Smooth muscle cell (in vitro differentiated cells): ENCODE measurements around the gene CEP112. TPM values are rescaled to one million over a fixed set of nuclear protein-coding genes. Genes with fewer than 3 reads are reported as not detected.

Experiments
- DNase-seq: peaks from one replicate; lab custom pipeline; 2025; ENCODE audit not compliant: unreplicated experiment; lab: John Stamatoyannopoulos, UW
- H2AFZ ChIP-seq: fragments of 200-600 bp; sonication (generic); 2 replicates; pipeline ENCODE4 v1.6.0; 2016; ENCODE audit warnings: antibody characterized with exemption, low read depth, mild to moderate bottlenecking
- H3F3A ChIP-seq: fragments of 200-600 bp; sonication (generic); 2 replicates; pipeline ENCODE4 v1.6.0; 2017; ENCODE audit warnings: antibody characterized with exemption, low read depth
- H3K27ac ChIP-seq: fragments of 200-600 bp; sonication (generic); 2 replicates; pipeline ENCODE4 v1.5.1; 2016; ENCODE audit warnings: low read depth, mild to moderate bottlenecking
- H3K27me3 ChIP-seq: fragments of 200-600 bp; sonication (generic); 2 replicates; pipeline ENCODE4 v1.6.1; 2016; ENCODE audit warnings: low read depth, mild to moderate bottlenecking
- H3K36me3 ChIP-seq: fragments of 200-600 bp; sonication (generic); 2 replicates; pipeline ENCODE4 v1.5.1; 2016; ENCODE audit warnings: low read depth
- H3K4me1 ChIP-seq: fragments of 200-600 bp; sonication (generic); 2 replicates; pipeline ENCODE4 v1.5.1; 2016; ENCODE audit warnings: low read depth
- H3K4me2 ChIP-seq: fragments of 200-600 bp; sonication (generic); 2 replicates; pipeline ENCODE4 v1.6.0; 2016; ENCODE audit warnings: mild to moderate bottlenecking
- H3K4me3 ChIP-seq: fragments of 200-600 bp; sonication (generic); 2 replicates; pipeline ENCODE4 v1.5.1; 2016; ENCODE audit warnings: mild to moderate bottlenecking
- H3K79me2 ChIP-seq: fragments of 200-600 bp; sonication (generic); 2 replicates; pipeline ENCODE4 v1.6.0; 2016; ENCODE audit warnings: low read depth, mild to moderate bottlenecking
- H3K9ac ChIP-seq: fragments of 200-600 bp; sonication (generic); 2 replicates; pipeline ENCODE4 v1.6.0; 2016; ENCODE audit warnings: low read depth
- H3K9me3 ChIP-seq: fragments of 200-600 bp; sonication (generic); replicated peaks from 2 replicates; pipeline ENCODE4 v1.5.1; 2016; ENCODE audit warnings: low read depth
- H4K20me1 ChIP-seq: fragments of 200-600 bp; sonication (generic); 2 replicates; pipeline ENCODE4 v1.6.0; 2016; ENCODE audit warnings: low read depth
- CTCF ChIP-seq: fragments of 200-600 bp; sonication (generic); IDR thresholded peaks from 2 replicates; pipeline ENCODE4 v1.5.1; 2017; ENCODE audit warnings: borderline replicate concordance, mild to moderate bottlenecking, antibody characterized with exemption; ENCODE audit not compliant: insufficient read depth, poor library complexity, severe bottlenecking
- WGBS: methylation state at CpG from one replicate; pipeline ENCODE4 v1.1.7; 2016; ENCODE audit warnings: low lambda C conversion rate; 5-methylcytosine and 5-hydroxymethylcytosine counted together
- polyA plus RNA-seq: library from polyadenylated mRNA; unstranded; fragments of >200 nt; fragmentation: Nextera tagmentation; extraction: Ambion mirVana; gene quantifications from 2 replicates; pipeline ENCODE4 v1.2.1, GENCODE V29; 2016
- total RNA-seq: library from RNA; depleted of rRNA; stranded (reverse); fragments of >200 nt; gene quantifications from 2 replicates; pipeline ENCODE4 v1.2.3, GENCODE V29; 2014

CEP112 gene
- total and polyA plus RNA-seq, 2 experiments from 2014 or later: 8.3 to 9.9 TPM

- Histone ChIP-seq H3K27me3 (no peaks in the 10 kb centered on the region), H3K9ac (no peak overlapping the region), H3K4me2 (no peak overlapping the region), H3F3A (no peaks in the 10 kb centered on the region), H3K4me1 (peaks cover 5% of the 10 kb centered on the region), H4K20me1 (no peaks in the 10 kb centered on the region), H3K79me2 (no peaks in the 10 kb centered on the region), H3K4me3 (no peak overlapping the region), H3K9me3 (no peaks in the 10 kb centered on the region), H3K36me3 (no peaks in the 10 kb centered on the region), H2AFZ (no peak overlapping the region), H3K27ac (no peak overlapping the region)
- 94% methylated on average over 4 of the region's 4 CpGs for WGBS
- DNase-seq: no peak
- TF ChIP-seq CTCF: no peak
Measured at GRCh38 chr17:65659512-65659911, 532.4 kb downstream of the CEP112 start.

- DNase-seq: no peak
- Histone ChIP-seq H3K4me2 (peak overlapping the region; percentile 40), H3K4me3 (no peak overlapping the region), H3F3A (no peaks in the 10 kb centered on the region), H4K20me1 (no peaks in the 10 kb centered on the region), H3K36me3 (no peaks in the 10 kb centered on the region), H3K9ac (no peak overlapping the region), H3K4me1 (peaks cover 5% of the 10 kb centered on the region), H3K9me3 (no peaks in the 10 kb centered on the region), H3K27ac (peak overlapping the region; percentile 48), H3K27me3 (no peaks in the 10 kb centered on the region), H2AFZ (no peak overlapping the region), H3K79me2 (no peaks in the 10 kb centered on the region)
- 79% methylated on average over 2 of the region's 2 CpGs for WGBS
- TF ChIP-seq CTCF: no peak
Measured at GRCh38 chr17:65657251-65657828, 534.6 kb downstream of the CEP112 start.

DNA sequence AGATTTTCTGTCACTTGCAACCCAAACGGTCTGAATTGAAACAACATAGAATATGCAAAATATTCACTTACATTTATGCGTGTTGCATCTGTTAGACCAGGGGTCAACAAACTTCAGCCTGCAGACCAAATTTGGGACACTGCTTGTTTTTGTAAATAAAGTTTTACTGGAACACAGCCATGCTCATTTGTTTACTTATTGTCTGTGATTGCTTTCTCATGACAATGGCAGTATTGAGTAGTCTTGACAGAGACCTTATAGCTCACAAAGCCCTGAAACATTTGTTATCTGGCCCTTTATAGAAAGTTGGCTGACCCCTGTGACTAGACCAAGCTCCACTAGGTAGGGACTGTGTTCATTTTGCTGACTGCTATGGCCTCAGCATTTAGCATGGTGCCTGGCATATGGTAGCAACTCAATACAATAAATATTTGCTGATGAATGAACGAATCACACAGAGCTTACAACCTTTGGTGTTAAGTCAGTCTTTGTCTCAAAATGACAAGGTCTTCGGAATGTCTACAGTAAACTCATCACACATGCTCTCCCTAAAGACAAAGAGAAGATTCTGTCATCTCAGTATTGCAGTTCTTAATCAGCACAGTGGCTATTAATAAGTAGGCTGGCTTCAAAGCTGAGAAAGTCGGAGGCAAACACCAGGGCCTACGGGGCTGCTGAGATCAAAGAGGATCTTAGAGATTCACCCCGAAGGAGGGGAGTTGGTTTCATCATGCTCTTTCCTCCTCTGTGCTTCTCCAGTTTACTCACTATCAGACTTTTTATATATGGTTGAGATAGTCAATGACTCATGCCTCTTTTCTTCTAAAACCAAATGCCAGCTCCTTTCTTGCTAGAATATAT, 535.3 kb downstream of the CEP112 start:
- Histone ChIP-seq H3K36me3 (no peaks in the 10 kb centered on the region), H3K9ac (no peak overlapping the region), H3K27me3 (no peaks in the 10 kb centered on the region), H3K4me3 (no peak overlapping the region), H4K20me1 (no peaks in the 10 kb centered on the region), H3F3A (no peaks in the 10 kb centered on the region), H2AFZ (no peak overlapping the region), H3K27ac (peak overlapping the region; percentile 48), H3K9me3 (no peaks in the 10 kb centered on the region), H3K79me2 (no peaks in the 10 kb centered on the region), H3K4me2 (peak overlapping the region; percentile 40), H3K4me1 (peaks cover 5% of the 10 kb centered on the region)
- DNase-seq: no peak
- TF ChIP-seq CTCF: no peak
- 45% methylated on average over 7 of the region's 7 CpGs for WGBS

DNA sequence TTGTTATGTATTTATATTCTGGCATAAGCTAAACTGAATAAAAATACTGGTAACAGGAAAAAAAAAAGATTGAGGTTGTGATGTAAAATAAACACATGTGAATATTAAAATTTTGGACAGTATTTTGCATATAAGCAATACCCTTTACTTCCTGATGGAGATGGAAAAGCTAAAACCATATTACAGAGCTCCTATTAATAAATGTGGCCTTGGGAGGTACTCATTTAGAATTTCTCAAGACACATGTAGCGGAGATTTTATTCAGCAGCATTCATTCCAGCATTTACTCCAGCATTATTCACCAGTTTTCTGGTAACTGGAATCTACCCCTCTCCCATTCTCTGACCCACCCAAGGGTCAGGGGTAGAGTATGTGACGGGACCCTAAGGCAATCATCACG, 536.2 kb downstream of the CEP112 start:
- no peaks in the 10 kb centered on the region for H3K9me3 ChIP-seq
- no peak for DNase-seq
- H3K4me3 ChIP-seq: no peak overlapping the region
- H3K79me2 ChIP-seq: no peaks in the 10 kb centered on the region
- H2AFZ ChIP-seq: no peak overlapping the region
- no peaks in the 10 kb centered on the region for H3K36me3 ChIP-seq
- H3K9ac ChIP-seq: no peak overlapping the region
- no peaks in the 10 kb centered on the region for H4K20me1 ChIP-seq
- TF ChIP-seq CTCF: no peak
- no peaks in the 10 kb centered on the region for H3F3A ChIP-seq
- WGBS: 95% methylated on average over 3 of the region's 3 CpGs
- peaks cover 5% of the 10 kb centered on the region for H3K4me1 ChIP-seq
- no peak overlapping the region for H3K4me2 ChIP-seq
- no peak overlapping the region for H3K27ac ChIP-seq
- no peaks in the 10 kb centered on the region for H3K27me3 ChIP-seq
